Heart right ventricle (tissue), 16 donors: ENCODE data around the gene ADAMTS17. TPM values are rescaled to one million over a fixed set of nuclear protein-coding genes. Genes with fewer than 3 reads are reported as not detected.

Experiments used
- ATAC-seq, 8 donors: fragments of 200-7000 bp; cut with Tn5 transposase; one replicate each; pipeline ENCODE4 v1.9.1; 2020; ENCODE audit warnings: mild to moderate bottlenecking in 8 of 8, moderate library complexity in 8 of 8, moderate number of reproducible peaks in 1 of 8
- DNase-seq, 2 donors: peaks; one replicate each; pipeline ENCODE4 v3.0.0-alpha.2; 2020
- H3K27ac ChIP-seq, 10 donors: fragments of 200-600 bp; sonication (generic) in 2 of 10; one replicate each; pipeline versions ENCODE4 v1.5.0 to v1.8.0; 2020 to 2022; ENCODE audit warnings: mild to moderate bottlenecking in 3 of 10
- H3K27me3 ChIP-seq, 7 donors: fragments of 200-600 bp; one replicate each; pipeline ENCODE4 v1.8.0; 2021 to 2022; ENCODE audit warnings: mild to moderate bottlenecking in 2 of 7
- H3K36me3 ChIP-seq, 9 donors: fragments of 200-600 bp; sonication (generic) in 1 of 9; one replicate each; pipeline versions ENCODE4 v1.5.0 to v1.8.0; 2020 to 2022; ENCODE audit warnings: mild to moderate bottlenecking in 2 of 9
- H3K4me1 ChIP-seq, 9 donors: fragments of 200-600 bp; sonication (generic) in 1 of 9; one replicate each; pipeline versions ENCODE4 v1.5.0 to v1.8.0; 2020 to 2022; ENCODE audit warnings: mild to moderate bottlenecking in 4 of 9
- H3K4me3 ChIP-seq, 10 donors: fragments of 200-600 bp; sonication (generic) in 2 of 10; one replicate each; pipeline versions ENCODE4 v1.5.0 to v1.8.0; 2020 to 2022; ENCODE audit warnings: mild to moderate bottlenecking in 7 of 10, moderate library complexity in 2 of 10
- H3K9me3 ChIP-seq, 11 donors: fragments of 200-600 bp in 10 of 11; sonication (generic) in 2 of 11; one replicate each; pipeline versions ENCODE4 v1.5.0 to v1.8.0; 2013 to 2022; ENCODE audit warnings: mild to moderate bottlenecking in 2 of 11, control low read depth in 1 of 11, moderate library complexity in 1 of 11
- WGBS, 2 donors: extraction: QIAGEN DNeasy Blood & Tissue Kit; methylation state at CpG; one replicate each; pipeline ENCODE4 v1.1.7; 2013; ENCODE audit warnings: inconsistent platforms in 1 of 2; 5-methylcytosine and 5-hydroxymethylcytosine counted together
- intact Hi-C, 10 donors: fragments of 100-400 bp; cut with DNase I; formaldehyde crosslinking; loops; one replicate each; pipeline versions ENCODE4 v1.11.1 to v1.14.2; 2022
- polyA plus RNA-seq, 2 donors: library from polyadenylated mRNA; stranded (reverse); fragments of 200-250 nt; gene quantifications; one replicate each; pipeline ENCODE4 v1.2.3, GENCODE V29; 2013
- total RNA-seq, 10 donors: library from RNA; stranded (reverse); fragmentation: NEBNext Ultra II Directional in 3 of 10; extraction: Animal tissue kit (Norgen Biotek cat#: 25700) in 3 of 10; gene quantifications; one replicate each; pipeline versions ENCODE4 v1.2.1 to v1.2.4, GENCODE V29; 2021 to 2023
- TF ChIP-seq, protein P1 (sequence below), 9 donors: fragments of 200-600 bp; sonication (generic) in 2 of 9; IDR thresholded peaks; one replicate each; pipeline versions ENCODE4 v1.5.0 to v1.8.0; 2021 to 2022; ENCODE audit warnings: antibody characterized with exemption in 9 of 9, mild to moderate bottlenecking in 5 of 9, moderate library complexity in 1 of 9
- donor health status: Arrhythmogenic right ventricular cardiomyopathy.
- donor health status: ischemic (EF 13 %, LVEDD 7.1; RV severe dilation, severe dysfunction).
- donor health status: healthy with polysubstance abuse.
- donor health status: DM: no; HTN: yes; CAD: no.
- donor health status: DM: no; HTN: no; CAD: no.
- donor health status: ischemic (EF 25% LVEDD 6.9; RV normal size, moderate dysfunction).
- donor health status: ischemic (EF 25% LVEDD 5.7; RV mildly dilated, moderate dysfunction).
- donor health status: healthy.
- donor health status: DM: yes; HTN: yes; CAD: no.
- donor health status: Ischemic cardiomyopathy.
- donor health status: ischemic (EF 35%, LVEDD 5.7; RV mildly dilated, moderate dysfunction).
- donor health status: nonischemic (EF 11% LVEDD 7.7; RV severe dilation, severe dysfunction).
- donor health status: DM: yes; HTN: yes; CAD: no.
- donor health status: PGD.
- donor health status: ischemic (EF 29% LVEDD 5.4; RV normal size, mild dysfunction).
- donor health status: nonischemic (EF 23%, LVEDD 6.1; RV moderate dilation, normal function).

The ADAMTS17 gene
- total and polyA plus RNA-seq, 12 donors = 0.47 to 5.0 (median 1.2) TPM

DNA sequence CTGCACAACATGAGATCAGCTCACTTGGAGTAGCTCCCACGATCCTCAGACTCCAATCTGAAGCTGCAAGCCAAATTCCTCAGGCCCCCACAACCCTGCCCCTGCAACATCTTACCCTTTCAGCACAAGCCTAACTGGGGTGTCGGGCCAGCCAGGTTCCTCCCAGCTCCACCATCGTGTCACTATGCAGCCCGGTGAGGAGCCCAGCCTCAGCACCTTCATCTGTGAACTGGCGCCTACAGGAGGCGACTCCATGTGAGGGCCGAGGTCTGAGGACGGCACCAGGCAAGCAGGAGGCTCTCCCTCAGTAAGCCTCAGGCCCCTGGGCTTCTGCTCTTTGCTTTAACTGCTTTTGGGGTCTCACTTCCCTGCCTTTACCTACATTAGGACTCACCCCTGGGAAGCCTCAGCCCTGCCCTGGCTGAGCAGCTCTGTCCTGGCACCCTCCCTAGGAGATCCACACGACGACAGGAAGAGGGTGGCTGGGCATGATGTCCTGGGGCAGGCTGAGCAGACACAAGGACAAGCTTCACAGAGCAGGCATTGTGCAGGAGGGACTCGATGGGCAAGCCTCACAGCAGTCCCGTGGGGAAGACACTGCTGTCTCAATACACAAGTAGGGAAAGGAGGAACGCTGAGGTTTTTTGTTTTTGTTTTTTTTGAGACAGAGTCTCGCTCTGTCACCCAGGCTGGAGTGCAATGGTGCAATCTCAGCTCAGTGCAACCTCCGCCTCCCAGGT, 104.6 kb downstream of the ADAMTS17 start:
- no peak for DNase-seq
- intact Hi-C loops = loop anchor here in 1 of 10 donors (10.0 kb wide), 1 partner anchor 228 kb away; no protein-coding TSS in a partner anchor
- no peak for ATAC-seq
- H3K36me3 ChIP-seq = no peaks in the 10 kb centered on the region
- TF ChIP-seq, protein P1, sequence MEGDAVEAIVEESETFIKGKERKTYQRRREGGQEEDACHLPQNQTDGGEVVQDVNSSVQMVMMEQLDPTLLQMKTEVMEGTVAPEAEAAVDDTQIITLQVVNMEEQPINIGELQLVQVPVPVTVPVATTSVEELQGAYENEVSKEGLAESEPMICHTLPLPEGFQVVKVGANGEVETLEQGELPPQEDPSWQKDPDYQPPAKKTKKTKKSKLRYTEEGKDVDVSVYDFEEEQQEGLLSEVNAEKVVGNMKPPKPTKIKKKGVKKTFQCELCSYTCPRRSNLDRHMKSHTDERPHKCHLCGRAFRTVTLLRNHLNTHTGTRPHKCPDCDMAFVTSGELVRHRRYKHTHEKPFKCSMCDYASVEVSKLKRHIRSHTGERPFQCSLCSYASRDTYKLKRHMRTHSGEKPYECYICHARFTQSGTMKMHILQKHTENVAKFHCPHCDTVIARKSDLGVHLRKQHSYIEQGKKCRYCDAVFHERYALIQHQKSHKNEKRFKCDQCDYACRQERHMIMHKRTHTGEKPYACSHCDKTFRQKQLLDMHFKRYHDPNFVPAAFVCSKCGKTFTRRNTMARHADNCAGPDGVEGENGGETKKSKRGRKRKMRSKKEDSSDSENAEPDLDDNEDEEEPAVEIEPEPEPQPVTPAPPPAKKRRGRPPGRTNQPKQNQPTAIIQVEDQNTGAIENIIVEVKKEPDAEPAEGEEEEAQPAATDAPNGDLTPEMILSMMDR (IDR thresholded peaks at IDR 0.05) = no peak
- WGBS, 2 donors = 77 to 79% methylated on average over 15 of the region's 15 CpGs
- H3K27ac ChIP-seq = no peak overlapping the region
- H3K4me1 ChIP-seq = peaks cover 0 to 21% (median 15%) of the 10 kb centered on the region in 9 donors
- no peak overlapping the region for H3K4me3 ChIP-seq
- H3K27me3 ChIP-seq = peaks cover 0 to 5% (median 0%) of the 10 kb centered on the region in 7 donors
- no peaks in the 10 kb centered on the region for H3K9me3 ChIP-seq

DNA sequence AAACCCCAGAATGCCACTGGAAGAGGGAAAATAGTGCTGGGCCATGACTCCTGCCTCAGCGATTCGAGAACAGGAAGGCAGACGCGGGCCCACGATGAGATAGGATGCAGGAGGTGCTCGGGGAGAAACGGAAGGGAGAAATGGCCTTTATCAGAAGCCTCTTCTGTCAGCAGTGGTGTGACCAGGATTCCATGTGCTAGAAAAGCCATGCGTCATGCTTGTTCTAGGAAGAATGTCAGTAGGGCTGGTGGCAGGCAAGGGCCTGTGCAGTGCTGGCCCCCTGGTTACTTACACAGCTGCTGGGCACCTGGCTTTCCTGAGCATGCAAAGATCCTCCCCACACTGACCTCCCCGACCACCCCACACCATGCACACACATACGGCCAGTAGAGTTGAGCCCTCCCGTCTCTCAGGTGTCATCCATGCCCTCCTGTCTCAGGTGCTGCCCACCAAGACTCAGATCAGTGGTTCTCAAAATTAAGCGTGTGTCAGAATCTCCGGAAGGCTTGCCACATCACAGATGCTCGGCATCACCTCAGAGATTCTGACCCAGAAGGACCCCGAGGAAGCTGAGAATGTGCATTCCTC, 106.7 kb downstream of the ADAMTS17 start:
- Histone ChIP-seq H3K9me3 (no peaks in the 10 kb centered on the region), H3K36me3 (no peaks in the 10 kb centered on the region), H3K4me1 (peaks cover 0 to 19% (median 15%) of the 10 kb centered on the region in 9 donors), H3K27ac (peak overlapping the region in 3 of 10 donors; percentile 29 to 62 (median 55)), H3K27me3 (peaks cover 0 to 5% (median 0%) of the 10 kb centered on the region in 7 donors), H3K4me3 (no peak overlapping the region)
- 48 to 49% methylated on average over 15 of the region's 15 CpGs for WGBS, 2 donors
- peak in 1 of 2 donors; percentile 9 for DNase-seq
- peak; percentile 43 to 81 (median 74) for ATAC-seq
- intact Hi-C loops = loop anchor here in 1 of 10 donors (10.0 kb wide), 1 partner anchor 230 kb away; no protein-coding TSS in a partner anchor
- TF ChIP-seq, protein P1 (IDR thresholded peaks at IDR 0.05) = no peak

DNA sequence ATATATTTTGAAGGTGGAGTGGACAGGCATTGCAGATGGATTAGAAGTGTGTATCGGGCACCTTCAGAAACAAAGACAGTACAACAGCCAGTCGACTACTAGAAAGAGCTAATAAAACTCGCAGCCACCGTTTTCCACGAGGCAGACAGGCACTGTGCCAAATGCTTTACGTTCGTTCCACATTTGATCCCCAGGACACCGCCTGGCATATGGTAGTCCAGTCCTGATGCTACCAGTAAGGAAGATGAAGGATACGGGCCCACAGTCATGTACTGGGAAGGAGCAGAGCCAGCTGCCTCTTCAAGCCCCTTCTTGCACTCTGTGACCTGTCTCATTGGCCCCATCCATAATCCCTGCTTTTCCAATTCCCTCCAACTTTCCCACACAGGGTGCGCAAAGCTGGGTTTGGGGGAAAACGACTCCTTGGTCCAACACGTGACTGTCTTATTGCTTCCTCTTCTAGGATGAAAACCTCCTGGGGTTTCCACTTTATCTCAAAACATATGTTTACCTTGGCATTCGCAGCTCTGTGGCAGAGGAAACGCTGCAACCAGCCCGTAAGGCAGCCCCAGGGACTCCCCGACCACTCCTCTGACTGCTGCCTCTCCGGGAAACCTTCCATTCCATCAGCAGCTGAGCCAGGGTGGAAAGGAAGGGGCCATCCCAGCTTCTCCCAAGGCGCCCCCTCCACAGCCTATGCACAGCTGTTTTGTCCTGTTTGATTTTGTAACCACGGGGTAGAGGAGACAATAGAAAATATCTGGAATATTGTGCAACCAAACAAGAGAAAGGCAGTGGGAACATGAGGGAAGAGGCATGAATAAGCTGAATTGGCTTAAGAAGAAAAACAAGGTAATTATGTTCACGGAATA, 107.4 kb downstream of the ADAMTS17 start:
- peak; percentile 49 to 63 for DNase-seq
- peaks cover 0 to 19% (median 15%) of the 10 kb centered on the region in 9 donors for H3K4me1 ChIP-seq
- H3K4me3 ChIP-seq = no peak overlapping the region
- intact Hi-C loops = loop anchor here in 1 of 10 donors (10.0 kb wide), 1 partner anchor 230 kb away; no protein-coding TSS in a partner anchor
- no peaks in the 10 kb centered on the region for H3K36me3 ChIP-seq
- peak; percentile 68 to 87 (median 81) for ATAC-seq
- no peaks in the 10 kb centered on the region for H3K9me3 ChIP-seq
- peaks cover 0 to 5% (median 0%) of the 10 kb centered on the region in 7 donors for H3K27me3 ChIP-seq
- 39 to 53% methylated on average over 20 of the region's 20 CpGs for WGBS, 2 donors
- TF ChIP-seq, protein P1 (IDR thresholded peaks at IDR 0.05) = no peak
- H3K27ac ChIP-seq = peak overlapping the region in 5 of 10 donors; percentile 7 to 62 (median 29)

DNA sequence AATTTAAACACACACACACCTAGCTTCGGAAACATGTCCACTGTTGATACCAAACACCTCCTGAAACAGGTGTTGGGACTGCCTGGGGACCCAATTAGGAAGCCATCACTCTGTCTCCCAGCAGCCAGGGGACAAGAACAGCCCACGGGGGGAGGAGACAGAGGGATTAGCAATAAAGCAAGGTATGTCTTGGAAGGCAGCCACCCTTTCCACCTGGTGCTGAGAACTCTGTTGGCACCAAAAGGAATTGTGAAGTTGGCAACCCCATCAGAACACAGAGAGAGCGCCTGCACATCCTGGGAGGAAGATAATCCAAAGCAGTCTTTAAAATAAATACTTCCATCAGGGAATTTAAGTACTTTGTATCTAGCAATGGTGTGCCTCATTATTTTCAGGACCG, 111.0 kb downstream of the ADAMTS17 start:
- ATAC-seq (no peak), DNase-seq (no peak)
- Histone ChIP-seq H3K4me3 (no peak overlapping the region), H3K27ac (no peak overlapping the region), H3K27me3 (no peaks in the 10 kb centered on the region), H3K9me3 (no peaks in the 10 kb centered on the region), H3K4me1 (peaks cover 0 to 19% (median 15%) of the 10 kb centered on the region in 9 donors), H3K36me3 (no peaks in the 10 kb centered on the region)
- intact Hi-C loops = loop anchor here in 1 of 10 donors (10.0 kb wide), 1 partner anchor 234 kb away; no protein-coding TSS in a partner anchor
- WGBS, 2 donors = 82 to 84% methylated on average over 4 of the region's 4 CpGs
- TF ChIP-seq, protein P1 (IDR thresholded peaks at IDR 0.05) = no peak
